Measurements from ENCODE around the gene ARL8A. TPM values are rescaled to one million over a fixed set of nuclear protein-coding genes. Genes with fewer than 3 reads are reported as not detected.
"Not testable (repeated sequence)": the region's sequence is repeated elsewhere in the genome, so short reads cannot be mapped to it uniquely, and the experiment has no call there.

The ARL8A gene
- total RNA-seq = 10 to 100 TPM; 38.2 to 40.4 TPM

DNA sequence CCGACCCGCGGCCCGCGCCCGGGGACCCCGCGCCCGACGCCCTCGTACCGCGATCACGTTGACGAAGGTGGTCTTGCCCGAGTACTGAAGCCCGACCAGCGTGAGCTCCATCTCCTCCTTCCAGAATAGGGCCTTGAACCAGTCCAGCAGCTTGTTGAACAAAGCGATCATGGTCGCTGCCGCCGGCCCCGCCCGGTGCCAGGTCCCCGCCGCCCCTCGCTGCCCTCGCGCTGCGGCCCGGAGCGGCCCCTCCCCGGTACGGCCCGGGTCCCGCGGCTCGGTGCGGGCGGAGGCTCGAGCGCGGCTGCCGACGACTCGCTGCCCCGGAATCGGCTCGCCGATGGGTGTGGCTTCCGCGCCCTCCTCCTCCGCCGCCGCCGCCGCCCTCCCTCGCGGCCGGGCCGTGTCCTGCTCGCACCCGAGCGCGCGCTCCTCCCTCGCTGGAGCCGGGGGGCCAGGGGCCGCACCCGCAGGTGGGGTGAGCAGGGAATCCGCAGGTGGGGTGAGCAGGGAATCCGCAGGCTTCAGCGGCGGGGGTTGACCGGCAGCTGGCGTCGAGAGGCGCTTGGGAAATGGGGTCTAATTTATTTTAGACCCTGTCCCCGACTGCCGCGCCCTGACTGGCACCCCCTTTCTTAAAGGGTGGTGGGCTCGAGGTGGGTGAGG, at the start of gene ARL8A:
ARL8A (minus strand) TSS at position 336 of the 666 bp plus-strand sequence; CDS start at position 171, 165 bp downstream.
- no peaks in the 10 kb centered on the region for H3K27me3 Mint-ChIP-seq
- H3K9me3 Mint-ChIP-seq = no peaks in the 10 kb centered on the region
- ChIA-PET POLR2A (interaction anchor here (4.6 to 8.2 kb wide), 2 partner anchors 11 to 17 kb away, joined by 23 to 57 read pairs; partner anchors contain the start of gene PTPN7), CTCF (interaction anchor here (1.9 to 2.8 kb wide), 3 partner anchors 10 to 145 kb away, joined by 5 to 21 read pairs (median 15); no protein-coding TSS in a partner anchor)
- peak; percentile 77 for DNase-seq
- peaks cover 33% of the 10 kb centered on the region for H3K4me1 Mint-ChIP-seq (ENCODE audit: low read depth)
- intact Hi-C loops (cut with micrococcal nuclease) = loop anchor here (1.0 kb wide), 1 partner anchor 16 kb away; the partner anchor contains the start of gene PTPN7
- H3K4me3 Mint-ChIP-seq = peak within 1 kb of the TSS; percentile 89
- peaks cover 20% of the 10 kb centered on the region for H3K36me3 Mint-ChIP-seq
- peak within 1 kb of the TSS; percentile 80 for H3K27ac Mint-ChIP-seq

DNA sequence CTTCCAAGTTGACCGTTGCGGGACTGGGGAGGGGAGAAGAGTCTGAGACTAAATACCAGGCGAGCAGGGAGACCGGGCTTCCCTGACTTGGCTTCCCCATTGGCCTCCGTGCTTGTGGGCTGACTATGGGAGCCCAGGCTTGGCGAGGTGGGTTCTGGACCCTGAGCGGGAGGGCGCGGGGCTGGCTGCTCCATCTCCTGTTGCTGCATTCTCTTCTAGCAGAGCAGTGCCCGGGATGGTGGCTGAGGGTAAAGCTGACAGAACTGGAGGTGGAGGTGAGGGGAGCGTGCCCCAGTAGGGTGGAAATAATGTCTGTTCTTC, 49.8 kb upstream of the ARL8A start:
- Mint-ChIP-seq H3K36me3 (no peaks in the 10 kb centered on the region), H3K9me3 (no peaks in the 10 kb centered on the region), H3K4me3 (no peak overlapping the region), H3K27ac (no peak overlapping the region), H3K27me3 (peaks cover 25% of the 10 kb centered on the region), H3K4me1 (ENCODE audit: low read depth) (peaks cover 11% of the 10 kb centered on the region)
- DNase-seq = no peak
- ChIA-PET CTCF (interaction anchor here (0.6 to 2.5 kb wide), 5 partner anchors 9 to 120 kb away, joined by 3 to 64 read pairs (median 4); partner anchors contain the start of gene PTPN7), POLR2A (interaction anchor here (0.7 kb wide), 1 partner anchor 43 kb away, joined by 3 read pairs; no protein-coding TSS in a partner anchor)
- intact Hi-C loops (cut with micrococcal nuclease) = no loop called here

DNA sequence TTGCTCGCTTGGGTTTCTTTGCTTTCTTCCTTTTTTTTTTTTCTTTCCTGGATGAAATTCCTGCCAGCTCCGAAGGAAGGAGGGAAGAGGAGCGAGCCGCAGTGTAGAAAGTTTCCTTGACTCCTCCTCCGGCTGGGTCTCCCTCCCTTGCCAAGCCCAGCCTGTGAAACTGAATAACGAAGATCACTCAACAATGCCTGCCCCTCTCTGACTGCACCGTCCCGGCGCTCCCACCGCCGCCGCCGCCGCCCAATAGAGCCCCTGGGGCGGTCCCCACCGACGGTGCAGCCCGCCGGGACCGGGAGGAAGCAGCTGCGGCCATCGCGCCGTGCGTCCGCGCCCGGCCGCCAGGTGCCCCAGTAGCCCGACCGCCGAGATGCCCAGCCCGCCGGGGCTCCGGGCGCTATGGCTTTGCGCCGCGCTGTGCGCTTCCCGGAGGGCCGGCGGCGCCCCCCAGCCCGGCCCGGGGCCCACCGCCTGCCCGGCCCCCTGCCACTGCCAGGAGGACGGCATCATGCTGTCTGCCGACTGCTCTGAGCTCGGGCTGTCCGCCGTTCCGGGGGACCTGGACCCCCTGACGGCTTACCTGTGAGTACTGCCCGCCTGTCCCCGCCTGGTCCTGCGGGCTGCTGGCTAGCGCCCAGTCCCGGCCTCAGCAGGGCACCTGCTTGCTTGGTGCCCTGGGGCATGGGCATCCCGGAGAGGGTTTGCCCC, 49.2 kb upstream of the ARL8A start, which contains the start of gene LGR6:
LGR6 (plus strand) TSS at position 186 of the 714 bp plus-strand sequence; CDS start at position 377, 191 bp downstream.
- Mint-ChIP-seq H3K4me1 (ENCODE audit: low read depth) (peaks cover 7% of the 10 kb centered on the region), H3K27ac (no peak within 1 kb of the TSS), H3K27me3 (peaks cover 25% of the 10 kb centered on the region), H3K4me3 (no peak within 1 kb of the TSS), H3K9me3 (no peaks in the 10 kb centered on the region), H3K36me3 (no peaks in the 10 kb centered on the region)
- intact Hi-C loops (cut with micrococcal nuclease) = loop anchor here (1.0 kb wide), 1 partner anchor 122 kb away; no protein-coding TSS in a partner anchor
- ChIA-PET POLR2A (interaction anchor here (0.7 kb wide), 2 partner anchors 43 to 461 kb away, joined by 3 read pairs; no protein-coding TSS in a partner anchor), CTCF (interaction anchor here (0.7 to 2.6 kb wide), 22 partner anchors 9 to 1236 kb away, joined by 3 to 64 read pairs (median 5); partner anchors contain the start of genes PTPN7 and SHISA4)
- DNase-seq = no peak

DNA sequence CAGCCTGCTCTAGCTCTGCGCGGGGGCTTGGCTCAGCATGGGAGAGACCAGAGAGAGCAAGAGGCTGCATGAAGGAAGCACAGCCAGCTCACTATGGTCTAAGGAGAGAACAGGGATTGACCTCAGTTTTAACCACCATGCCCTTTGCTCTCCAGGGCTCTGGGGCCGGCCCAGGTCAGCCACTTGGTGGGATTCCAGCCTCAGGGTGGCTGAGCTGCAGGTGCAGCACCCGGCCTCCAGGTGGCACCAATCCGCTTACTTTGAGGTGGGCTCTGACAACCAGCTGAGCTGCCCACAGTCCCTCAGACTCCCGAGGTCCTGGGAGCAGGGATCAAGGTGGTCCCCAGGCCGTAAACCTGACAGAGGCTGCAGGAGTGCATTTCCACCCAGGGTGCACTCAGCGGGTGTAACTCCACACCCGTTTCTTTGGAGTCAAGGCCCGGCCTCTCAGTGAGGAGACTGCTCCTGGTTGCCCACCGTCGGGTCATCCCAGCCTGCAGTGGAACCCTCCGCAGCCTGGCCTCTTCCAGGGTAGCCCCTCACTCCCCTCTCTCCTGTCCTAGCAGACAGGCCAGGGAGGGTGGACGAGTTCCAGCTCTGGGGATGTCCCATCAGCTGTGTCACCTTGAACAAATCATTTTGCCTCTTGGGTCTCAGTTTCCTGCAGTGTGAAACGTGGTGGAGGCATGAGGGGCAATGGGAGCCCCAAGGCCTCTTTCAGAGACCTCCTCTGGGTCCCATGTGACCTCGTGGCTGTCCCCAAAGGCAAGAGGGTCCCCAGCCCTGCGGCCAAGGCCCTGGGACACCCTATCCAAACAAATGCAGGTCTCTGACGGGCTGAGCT, 48.5 kb upstream of the ARL8A start:
- Mint-ChIP-seq H3K36me3 (no peaks in the 10 kb centered on the region), H3K4me1 (ENCODE audit: low read depth) (peaks cover 3% of the 10 kb centered on the region), H3K4me3 (no peak overlapping the region), H3K27me3 (peaks cover 25% of the 10 kb centered on the region), H3K9me3 (no peaks in the 10 kb centered on the region), H3K27ac (no peak overlapping the region)
- DNase-seq = peak; percentile 68
- intact Hi-C loops (cut with micrococcal nuclease) = loop anchor here (1.0 kb wide), 1 partner anchor 122 kb away; no protein-coding TSS in a partner anchor
- CTCF ChIA-PET = interaction anchor here (0.7 to 2.6 kb wide), 40 partner anchors 8 to 1237 kb away, joined by 3 to 64 read pairs (median 4); partner anchors contain the start of genes PTPN7, SHISA4 and UBE2T
- POLR2A ChIA-PET = interaction anchor here (0.7 kb wide), 1 partner anchor 462 kb away, joined by 3 read pairs; no protein-coding TSS in a partner anchor

DNA sequence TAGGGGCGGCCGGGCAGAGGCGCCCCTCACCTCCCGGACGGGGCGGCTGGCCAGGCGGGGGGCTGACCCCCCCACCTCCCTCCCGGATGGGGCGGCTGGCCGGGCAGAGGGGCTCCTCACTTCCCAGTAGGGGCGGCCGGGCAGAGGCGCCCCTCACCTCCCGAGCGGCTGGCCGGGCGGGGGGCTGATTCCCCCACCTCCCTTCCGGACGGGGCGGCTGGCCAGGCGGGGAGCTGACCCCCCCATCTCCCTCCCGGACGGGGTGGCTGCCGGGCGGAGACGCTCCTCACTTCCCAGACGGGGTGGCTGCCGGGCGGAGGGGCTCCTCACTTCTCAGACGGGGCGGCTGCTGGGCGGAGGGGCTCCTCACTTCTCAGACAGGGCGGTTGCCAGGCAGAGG, 46.9 kb upstream of the ARL8A start:
- intact Hi-C loops (cut with micrococcal nuclease) = not testable (repeated sequence)

DNA sequence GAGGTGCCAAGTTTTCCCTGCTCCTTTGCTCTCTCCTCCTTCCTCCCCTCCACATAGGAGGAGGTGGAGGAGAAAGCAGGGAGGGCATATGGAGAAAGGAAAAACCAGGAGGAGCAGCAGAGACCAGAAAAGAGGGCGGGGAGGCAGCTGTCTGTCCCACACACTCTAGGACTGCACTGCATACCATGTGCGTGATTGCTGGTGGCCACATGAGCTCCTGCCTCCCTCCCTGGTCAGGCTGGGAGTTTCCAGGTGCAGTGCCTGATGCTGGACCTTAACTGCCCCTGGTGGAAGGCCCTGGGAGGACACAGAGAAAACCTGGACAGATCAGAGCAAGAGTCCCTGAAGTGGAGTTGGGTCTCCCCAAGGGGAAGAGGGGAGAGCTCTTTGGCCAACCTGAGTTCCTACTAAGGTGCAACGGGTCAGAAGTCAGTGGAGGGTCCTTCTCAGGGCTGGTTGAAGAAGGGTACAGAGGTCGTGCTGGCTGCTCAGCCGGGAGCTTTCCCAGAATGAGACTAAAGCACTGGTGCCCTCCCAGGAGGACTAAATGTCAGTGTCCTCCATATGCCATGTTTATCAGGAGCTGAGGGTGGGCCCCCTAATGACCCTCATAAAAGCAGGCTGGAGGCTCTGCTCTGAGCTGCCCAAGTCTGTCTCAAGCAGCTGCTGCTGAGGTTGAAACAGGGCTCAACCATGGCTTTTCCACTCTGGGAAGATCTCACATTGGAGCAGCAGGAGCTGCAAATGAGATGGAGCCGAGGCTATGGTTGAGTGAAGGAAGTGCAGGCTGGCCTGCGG, 45.6 kb upstream of the ARL8A start:
- Mint-ChIP-seq H3K9me3 (no peaks in the 10 kb centered on the region), H3K27ac (no peak overlapping the region), H3K27me3 (peaks cover 17% of the 10 kb centered on the region), H3K36me3 (no peaks in the 10 kb centered on the region), H3K4me1 (ENCODE audit: low read depth) (peaks cover 3% of the 10 kb centered on the region), H3K4me3 (no peak overlapping the region)
- intact Hi-C loops (cut with micrococcal nuclease) = loop anchor here (10.0 kb wide), 1 partner anchor 525 kb away; the partner anchor contains the start of gene SYT2
- CTCF ChIA-PET = interaction anchor here (0.6 to 7.1 kb wide), 20 partner anchors 10 to 530 kb away, joined by 3 to 50 read pairs (median 5); partner anchors contain the start of genes PPP1R12B, PTPN7 and UBE2T
- POLR2A ChIA-PET = no interaction called here
- DNase-seq = no peak

More for the DNA sequence above, 46.9 kb upstream of the ARL8A start:
- POLR2A ChIA-PET; DNase-seq; H3K36me3 Mint-ChIP-seq; H3K9me3 Mint-ChIP-seq; H3K4me3 Mint-ChIP-seq; H3K4me1 Mint-ChIP-seq (ENCODE audit: low read depth); H3K27ac Mint-ChIP-seq: not testable (repeated sequence)
- CTCF ChIA-PET = interaction anchor here (2.6 kb wide), 1 partner anchor 527 kb away, joined by 29 read pairs; no protein-coding TSS in a partner anchor
- peaks cover 25% of the 10 kb centered on the region for H3K27me3 Mint-ChIP-seq

DNA sequence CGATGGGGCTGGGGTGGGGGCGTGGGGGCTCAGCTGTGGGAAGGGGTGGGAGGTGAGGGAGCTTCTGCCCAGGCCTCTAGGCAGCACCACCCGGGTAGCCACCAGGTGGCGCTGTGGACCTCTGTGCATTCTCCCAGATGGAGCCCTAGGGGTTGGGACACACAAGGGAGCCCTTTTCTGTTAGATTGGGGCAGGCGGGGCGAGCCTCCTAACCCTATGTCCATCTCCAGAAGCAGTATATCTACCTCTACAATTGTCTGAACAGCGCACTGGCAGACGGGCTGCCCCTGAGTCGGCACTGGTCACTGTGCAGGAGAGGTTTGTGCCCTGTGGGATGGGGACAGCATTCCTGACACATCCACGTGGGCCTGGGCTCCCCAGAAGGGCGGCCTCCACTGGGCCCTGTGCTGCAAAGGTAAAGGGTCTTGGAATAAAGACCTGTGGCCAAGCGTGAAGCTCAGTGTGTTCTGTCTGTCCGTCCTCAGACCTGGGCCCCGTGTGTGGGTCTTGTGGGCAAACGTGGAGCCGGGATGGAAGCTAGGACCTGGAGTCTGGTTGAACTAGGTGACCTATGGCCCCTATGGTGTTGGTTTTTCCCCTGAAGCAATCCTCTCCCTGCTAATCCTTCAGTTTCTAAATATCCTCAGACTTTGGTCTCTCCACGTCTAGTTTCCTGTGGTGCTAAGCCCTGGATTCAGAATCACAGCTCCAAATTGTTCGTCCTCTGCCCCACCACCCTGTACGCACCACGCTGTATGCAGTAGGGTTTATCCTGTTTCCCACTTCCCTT, 44.7 kb upstream of the ARL8A start:
- H3K4me3 Mint-ChIP-seq = no peak overlapping the region
- H3K4me1 Mint-ChIP-seq (ENCODE audit: low read depth) = peaks cover 9% of the 10 kb centered on the region
- ChIA-PET POLR2A (no interaction called here), CTCF (interaction anchor here (0.6 to 7.1 kb wide), 27 partner anchors 9 to 530 kb away, joined by 3 to 50 read pairs (median 4); partner anchors contain the start of genes PPP1R12B, PTPN7 and UBE2T)
- H3K9me3 Mint-ChIP-seq = no peaks in the 10 kb centered on the region
- no peak overlapping the region for H3K27ac Mint-ChIP-seq
- peak; percentile 83 for DNase-seq
- intact Hi-C loops (cut with micrococcal nuclease) = loop anchor here (10.0 kb wide), 1 partner anchor 526 kb away; the partner anchor contains the start of gene SYT2
- peaks cover 10% of the 10 kb centered on the region for H3K27me3 Mint-ChIP-seq
- H3K36me3 Mint-ChIP-seq = no peaks in the 10 kb centered on the region

DNA sequence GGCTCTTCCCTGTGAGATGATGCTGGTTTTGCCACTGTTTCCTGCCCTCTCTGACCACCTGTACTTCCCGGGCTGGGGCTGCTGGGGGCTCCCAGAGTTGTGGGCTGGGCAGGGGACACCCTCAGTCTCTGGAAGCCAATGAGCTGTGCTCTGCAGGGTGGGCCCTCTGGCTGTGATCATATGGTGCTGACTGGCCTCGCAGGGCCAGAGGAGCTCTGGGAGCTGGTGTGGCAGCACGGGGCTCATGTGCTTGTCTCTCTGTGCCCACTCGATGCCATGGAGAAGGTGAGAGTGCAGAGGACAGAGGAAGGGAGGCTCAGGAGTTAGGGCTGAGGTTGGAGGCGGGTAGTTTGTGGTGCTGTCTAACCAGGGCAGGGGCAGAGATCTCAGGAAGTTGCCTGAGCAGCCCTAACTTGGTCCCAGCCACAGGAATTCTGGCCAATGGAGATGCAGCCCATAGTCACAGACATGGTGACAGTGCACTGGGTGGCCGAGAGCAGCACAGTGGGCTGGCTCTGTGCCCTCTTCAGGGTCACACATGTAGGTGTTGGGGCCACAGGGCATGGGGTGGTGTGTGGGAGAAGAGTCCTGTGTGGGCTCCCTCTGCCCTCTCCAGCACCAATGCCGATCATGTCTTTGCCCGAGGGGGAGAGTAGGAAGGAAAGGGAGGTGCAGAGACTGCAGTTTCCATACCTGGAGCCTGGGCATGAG, 43.3 kb upstream of the ARL8A start:
- ChIA-PET CTCF (interaction anchor here (0.6 to 7.1 kb wide), 7 partner anchors 14 to 532 kb away, joined by 3 to 50 read pairs (median 4); partner anchors contain the start of gene PTPN7), POLR2A (no interaction called here)
- Mint-ChIP-seq H3K36me3 (no peaks in the 10 kb centered on the region), H3K27me3 (peaks cover 5% of the 10 kb centered on the region), H3K4me1 (ENCODE audit: low read depth) (peaks cover 8% of the 10 kb centered on the region), H3K9me3 (no peaks in the 10 kb centered on the region), H3K27ac (no peak overlapping the region), H3K4me3 (no peak overlapping the region)
- DNase-seq = no peak
- intact Hi-C loops (cut with micrococcal nuclease) = loop anchor here (10.0 kb wide), 1 partner anchor 527 kb away; the partner anchor contains the start of gene SYT2

DNA sequence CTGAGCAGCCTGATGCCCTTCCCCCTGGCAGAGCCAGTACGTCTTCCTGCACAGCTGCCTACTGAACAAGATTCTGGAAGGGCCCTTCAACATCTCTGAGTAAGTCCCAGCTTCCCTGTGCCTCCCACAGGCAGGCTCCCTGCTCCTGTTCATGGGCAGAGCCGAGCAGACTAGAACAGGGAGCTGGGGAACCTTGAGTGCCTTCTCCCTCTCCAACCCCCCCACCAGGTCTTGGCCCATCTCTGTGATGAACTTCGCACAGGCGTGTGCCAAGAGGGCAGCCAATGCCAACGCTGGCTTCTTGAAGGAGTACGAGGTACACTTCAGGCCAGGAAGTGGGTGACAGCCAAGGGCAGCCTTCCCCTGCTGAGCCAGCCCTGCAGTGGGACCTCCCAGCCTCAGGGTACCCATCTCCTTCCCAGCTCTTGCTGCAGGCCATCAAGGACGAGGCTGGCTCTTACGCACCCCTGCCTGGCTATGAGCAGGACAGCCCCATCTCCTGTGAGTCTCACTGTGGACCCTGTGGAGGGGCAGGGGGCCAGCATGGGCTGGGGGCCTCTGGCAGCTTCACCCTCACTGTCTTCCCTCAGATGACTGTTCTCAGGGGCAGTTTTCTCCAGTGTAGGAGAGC, 42.6 kb upstream of the ARL8A start:
- Mint-ChIP-seq H3K27ac (no peak overlapping the region), H3K27me3 (peaks cover under 1% of the 10 kb centered on the region), H3K4me1 (ENCODE audit: low read depth) (peaks cover 8% of the 10 kb centered on the region), H3K36me3 (no peaks in the 10 kb centered on the region), H3K9me3 (no peaks in the 10 kb centered on the region), H3K4me3 (no peak overlapping the region)
- POLR2A ChIA-PET = interaction anchor here (1.0 kb wide), 1 partner anchor 22 kb away, joined by 4 read pairs; no protein-coding TSS in a partner anchor
- intact Hi-C loops (cut with micrococcal nuclease) = loop anchor here (10.0 kb wide), 1 partner anchor 528 kb away; the partner anchor contains the start of gene SYT2
- no peak for DNase-seq
- CTCF ChIA-PET = interaction anchor here (0.6 to 7.1 kb wide), 5 partner anchors 14 to 176 kb away, joined by 3 to 50 read pairs (median 5); partner anchors contain the start of gene PTPN7
